Urothelium cell line (cell line): Measurements from ENCODE around the gene TFAP2E.

ENCODE experiments used
- DNase-seq: peaks from one replicate; pipeline ENCODE4 v3.0.0; 2011; ENCODE audit warnings: low spot score, mixed read lengths
- FAIRE-seq: peaks from 2 replicates; lab custom pipeline; 2011; peaks lifted over from hg19 to GRCh38; lab: Jason Lieb, UNC

TFAP2E gene

GRCh38 chr1:35573198-35574124, at the start of gene TFAP2E:
TSS of gene TFAP2E (plus strand) at chr1:35573314. CDS start at chr1:35573578, 264 bp downstream.
- peak; percentile 75 for DNase-seq
- no peak for FAIRE-seq

DNA sequence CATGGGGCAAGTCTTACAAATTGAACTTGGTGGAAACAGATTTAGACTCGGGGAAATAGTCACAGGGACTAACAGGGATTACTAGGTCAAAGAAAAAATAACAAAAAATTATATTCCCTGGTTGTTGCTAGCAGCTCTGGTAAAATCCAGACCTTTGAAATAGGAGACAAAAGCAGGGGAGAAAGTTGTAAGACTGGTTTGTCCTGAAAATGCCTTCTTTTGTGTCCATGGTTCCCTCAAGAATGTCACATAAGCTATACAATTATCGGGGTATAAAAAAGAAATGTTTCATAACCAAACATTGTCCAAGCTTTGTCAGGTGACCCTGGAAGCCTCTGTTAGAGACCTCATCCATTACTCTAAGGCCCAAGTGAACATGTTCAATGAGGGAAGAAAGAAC, 49.0 kb upstream of the TFAP2E start:
- no peak for FAIRE-seq
- no peak for DNase-seq

- FAIRE-seq: no peak
- no peak for DNase-seq
Measured at GRCh38 chr1:35530168-35530567, 42.9 kb upstream of the TFAP2E start.

DNA sequence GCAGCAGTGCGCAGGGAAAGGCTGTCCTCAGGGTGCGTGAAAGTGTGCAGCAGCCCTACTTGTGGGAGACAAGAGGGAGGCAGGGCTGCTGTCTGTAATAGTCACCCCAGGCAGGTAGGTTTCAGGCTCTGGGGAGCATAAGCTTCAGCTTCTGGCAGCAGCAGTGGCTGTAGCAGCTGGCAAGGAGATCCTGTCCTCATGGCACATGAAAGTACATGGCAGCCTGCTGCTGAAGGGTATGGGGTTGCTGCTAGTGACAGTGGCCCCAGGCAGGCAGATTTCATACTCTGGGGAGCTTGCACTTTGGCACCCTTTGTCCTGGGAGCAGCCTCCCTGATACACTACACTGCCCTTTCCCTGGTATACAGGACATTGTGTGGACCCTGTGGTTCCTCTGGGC, 42.2 kb upstream of the TFAP2E start:
- FAIRE-seq (no peak), DNase-seq (no peak)

GRCh38 chr1:35531368-35531767, 41.7 kb upstream of the TFAP2E start:
- FAIRE-seq (no peak), DNase-seq (no peak)

- FAIRE-seq: no peak
- DNase-seq: no peak
Measured at GRCh38 chr1:35532497-35533223, 40.5 kb upstream of the TFAP2E start.

GRCh38 chr1:35533586-35533985, 39.5 kb upstream of the TFAP2E start:
- FAIRE-seq: no peak

DNA sequence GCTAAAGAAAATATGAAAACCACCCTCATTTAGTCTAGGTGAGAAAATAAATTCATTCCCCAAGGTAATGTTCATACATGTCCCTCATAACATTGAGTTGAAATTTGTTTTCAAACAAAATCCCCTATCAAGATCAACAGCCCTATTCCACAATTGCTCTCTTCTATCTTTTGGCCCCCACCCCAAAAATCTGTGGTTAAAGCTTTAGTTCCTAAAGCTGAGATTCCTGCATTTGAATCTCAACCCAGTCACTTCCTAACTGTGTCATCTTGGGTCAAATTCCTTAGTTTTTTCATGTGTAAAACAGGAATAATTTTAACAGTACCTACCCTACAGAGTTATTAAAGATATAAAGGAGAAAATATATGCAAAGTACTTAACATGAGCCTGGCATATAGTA, 37.9 kb upstream of the TFAP2E start:
- FAIRE-seq: no peak
- DNase-seq: no peak

More at GRCh38 chr1:35533586-35533985, 39.5 kb upstream of the TFAP2E start:
- DNase-seq: no peak

- FAIRE-seq (no peak), DNase-seq (no peak)
Measured at GRCh38 chr1:35536556-35537162, 36.5 kb upstream of the TFAP2E start.

DNA sequence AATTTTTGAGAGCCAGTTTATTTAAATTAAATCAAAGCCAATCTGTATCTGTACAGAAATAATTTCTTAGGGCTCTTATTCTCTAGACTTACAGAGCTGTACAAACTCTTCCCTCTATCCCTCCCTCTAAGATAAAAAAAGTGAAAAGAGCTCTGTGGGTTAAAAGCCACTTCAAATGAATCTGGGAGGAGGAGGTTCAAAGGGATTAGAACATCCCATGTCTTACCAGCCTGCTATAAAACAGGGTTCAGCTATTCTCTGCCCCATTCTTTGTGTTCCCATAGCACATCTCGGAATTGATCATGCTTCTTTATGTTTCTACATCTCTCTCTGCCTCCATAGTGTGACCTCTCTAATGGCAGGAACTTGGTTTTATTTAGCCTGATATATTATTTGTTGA, 35.3 kb upstream of the TFAP2E start:
- no peak for DNase-seq
- no peak for FAIRE-seq

- no peak for FAIRE-seq
- no peak for DNase-seq
Measured at GRCh38 chr1:35539073-35539823, 33.9 kb upstream of the TFAP2E start.

DNA sequence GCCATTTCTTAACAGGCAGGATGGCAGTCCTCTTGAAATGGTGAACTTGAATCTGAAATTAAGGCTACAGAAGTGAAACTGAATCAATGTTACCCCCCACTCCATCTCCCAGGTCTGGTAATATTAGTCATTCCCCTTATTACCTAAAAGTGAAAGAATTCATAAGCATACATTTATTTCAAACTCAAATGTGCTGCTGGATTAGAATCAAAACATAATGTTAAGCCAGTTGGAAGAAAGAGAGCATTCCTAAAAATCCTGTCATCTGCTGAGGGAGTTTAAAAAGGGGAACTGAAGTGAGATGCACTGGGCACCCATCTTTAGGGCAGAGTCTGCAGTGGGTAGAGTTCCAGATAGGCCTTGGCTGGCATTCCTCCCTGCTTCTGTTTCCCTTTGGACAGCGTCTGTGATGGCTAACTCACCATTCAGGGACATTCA, 33.3 kb upstream of the TFAP2E start:
- FAIRE-seq: no peak
- no peak for DNase-seq

GRCh38 chr1:35544976-35545375, 28.1 kb upstream of the TFAP2E start:
- no peak for DNase-seq
- no peak for FAIRE-seq

GRCh38 chr1:35546614-35547013, 26.5 kb upstream of the TFAP2E start:
- FAIRE-seq (no peak), DNase-seq (no peak)

GRCh38 chr1:35553851-35554250, 19.3 kb upstream of the TFAP2E start:
- FAIRE-seq: no peak
- no peak for DNase-seq

DNA sequence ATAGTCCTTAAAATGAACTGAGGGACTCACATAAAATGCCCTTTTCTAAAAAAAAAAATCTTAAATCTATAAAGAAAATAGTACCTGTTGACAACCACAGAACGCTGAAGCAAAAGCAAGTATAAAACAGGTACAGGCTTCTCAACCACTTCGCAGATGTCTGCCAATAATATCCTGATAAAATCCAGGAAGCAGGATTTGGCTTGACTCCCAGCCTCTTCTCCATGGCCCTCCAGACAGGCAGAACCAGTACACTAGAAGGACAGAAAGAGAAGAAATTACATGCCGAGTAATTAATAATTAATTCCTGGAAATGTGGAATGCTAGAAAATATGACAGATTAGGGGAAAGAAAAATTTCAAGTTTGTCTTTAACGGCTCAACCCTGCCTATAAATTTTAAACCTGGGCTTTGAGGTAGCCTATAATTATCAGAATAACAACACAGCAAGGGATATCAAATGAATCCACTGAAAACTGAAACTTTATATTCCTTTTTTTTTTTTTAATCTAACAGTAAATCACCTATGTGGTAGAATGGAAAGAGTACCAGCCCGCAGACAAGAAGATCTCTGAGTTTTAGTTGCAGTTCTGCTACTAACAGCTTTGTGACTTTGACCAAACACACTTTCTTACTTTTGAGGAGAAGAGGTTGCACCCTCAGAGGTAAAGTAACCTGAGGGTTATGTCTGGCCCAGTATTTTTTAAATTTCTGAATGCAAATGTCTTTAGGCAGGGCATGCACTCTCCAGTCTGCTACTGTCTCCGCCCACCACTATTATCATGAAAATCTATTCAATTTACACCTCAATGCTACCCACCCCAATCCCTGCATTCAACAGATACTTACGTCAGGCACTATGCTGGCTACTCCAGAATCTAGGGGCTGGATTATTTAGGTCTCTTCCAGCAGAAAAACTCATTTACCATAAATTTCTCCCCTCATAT, 18.6 kb upstream of the TFAP2E start:
- no peak for FAIRE-seq

DNA sequence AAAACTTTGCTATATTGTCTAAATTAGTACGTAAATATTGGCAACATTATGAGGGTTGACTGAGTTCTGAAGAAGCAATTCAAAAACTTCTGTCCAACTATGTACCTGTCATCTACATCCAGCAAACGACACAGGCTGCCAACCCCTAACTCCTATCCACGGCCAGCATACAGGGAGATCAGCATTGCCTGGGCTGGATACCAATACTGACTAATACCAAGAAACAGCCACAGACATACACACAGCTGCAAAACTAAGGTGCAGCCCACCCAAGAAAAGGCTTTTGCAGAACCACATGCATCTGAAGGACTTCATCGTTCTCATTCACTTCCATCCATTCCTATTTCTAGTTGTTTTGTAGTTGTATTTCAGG, 17.9 kb upstream of the TFAP2E start:
- DNase-seq (no peak), FAIRE-seq (no peak)

More for the DNA sequence above, 18.6 kb upstream of the TFAP2E start:
- no peak for DNase-seq

- FAIRE-seq (no peak), DNase-seq (no peak)
Measured at GRCh38 chr1:35555601-35556477, 17.3 kb upstream of the TFAP2E start.
